HEK293 (cell line): Measurements from ENCODE around the gene CFAP410.

Source experiments
- CTCF ChIA-PET: fragments of 350-600 bp; formaldehyde crosslinking; extraction: SDS; loops from one replicate; lab custom pipeline; 2021; ENCODE audit warnings: antibody characterized with exemption; lab: Yijun Ruan, JAX
- POLR2A ChIA-PET: fragments of 300-600 bp; formaldehyde crosslinking; extraction: SDS; loops from one replicate; lab custom pipeline; 2020; ENCODE audit warnings: antibody characterized with exemption, inconsistent platforms; lab: Yijun Ruan, JAX
- H3K27ac ChIP-seq: fragments of 200-500 bp; sonication (Bioruptor generic); 2 replicates; pipeline ENCODE4 v1.5.1; 2014; ENCODE audit warnings: low read depth, low read length, control low read depth, inconsistent platforms; ENCODE audit errors: extremely low read depth
- H3K36me3 ChIP-seq, 2 experiments: fragments of 200-500 bp in 1 of 2; sonication (Bioruptor generic) in 1 of 2; 1 replicate in 1 of 2; 2 replicates in 1 of 2; pipeline ENCODE4 v1.5.1; 2014 to 2017; ENCODE audit warnings: inconsistent platforms in 2 of 2, low read length in 2 of 2; ENCODE audit not compliant: control insufficient read depth in 2 of 2, insufficient read depth in 1 of 2
- H3K4me1 ChIP-seq: fragments of 200-500 bp; sonication (Bioruptor generic); 2 replicates; pipeline ENCODE4 v1.5.1; 2014; ENCODE audit warnings: mild to moderate bottlenecking, low read length, inconsistent platforms; ENCODE audit not compliant: control insufficient read depth, insufficient read depth
- H3K4me3 ChIP-seq: 2 replicates; pipeline ENCODE4 v1.5.1; 2011; ENCODE audit warnings: low read depth, mild to moderate bottlenecking, control low read depth, low read length, moderate library complexity
- H3K9me3 ChIP-seq: fragments of 200-500 bp; sonication (Bioruptor generic); 2 replicates; pipeline ENCODE4 v1.5.1; 2014; ENCODE audit warnings: low read depth, low read length, inconsistent platforms; ENCODE audit not compliant: control insufficient read depth, insufficient read depth
- GLI4 ChIP-seq: fragments of 450-650 bp; formaldehyde crosslinking; IDR thresholded peaks from 2 replicates; pipeline ENCODE4 v1.5.1; 2016; ENCODE audit warnings: missing biosample characterization, missing genetic modification characterization
- HOXA7 ChIP-seq: sonication (generic); formaldehyde crosslinking; IDR thresholded peaks from 2 replicates; pipeline ENCODE4 v1.8.1; 2022; ENCODE audit warnings: missing genetic modification reagents, borderline replicate concordance
- KLF1 ChIP-seq: fragments of 450-650 bp; formaldehyde crosslinking; IDR thresholded peaks from 2 replicates; pipeline ENCODE4 v1.5.1; 2016; ENCODE audit warnings: missing biosample characterization, missing genetic modification characterization
- KLF16 ChIP-seq: fragments of 450-650 bp; formaldehyde crosslinking; IDR thresholded peaks from 2 replicates; pipeline ENCODE4 v1.5.1; 2017; ENCODE audit warnings: missing biosample characterization, missing genetic modification characterization
- OVOL3 ChIP-seq: fragments of 450-650 bp; formaldehyde crosslinking; IDR thresholded peaks from 2 replicates; pipeline ENCODE4 v1.5.1; 2016; ENCODE audit warnings: missing biosample characterization, missing genetic modification characterization
- PATZ1 ChIP-seq: fragments of 450-650 bp; formaldehyde crosslinking; IDR thresholded peaks from 2 replicates; pipeline ENCODE4 v1.5.1; 2016; ENCODE audit warnings: missing biosample characterization, missing genetic modification characterization
- PBX3 ChIP-seq: sonication (generic); formaldehyde crosslinking; IDR thresholded peaks from 2 replicates; pipeline ENCODE4 v1.8.1; 2022; ENCODE audit warnings: mild to moderate bottlenecking, moderate library complexity, missing genetic modification reagents
- PRDM6 ChIP-seq: fragments of 450-650 bp; formaldehyde crosslinking; IDR thresholded peaks from 2 replicates; pipeline ENCODE4 v1.5.1; 2017; ENCODE audit warnings: missing biosample characterization, missing genetic modification characterization
- REST ChIP-seq: fragments of 450-650 bp; formaldehyde crosslinking; IDR thresholded peaks from 2 replicates; pipeline ENCODE4 v1.5.1; 2016; ENCODE audit warnings: missing biosample characterization, missing genetic modification characterization
- ZBTB7A ChIP-seq: fragments of 450-650 bp; formaldehyde crosslinking; IDR thresholded peaks from 2 replicates; pipeline ENCODE4 v1.5.1; 2016; ENCODE audit warnings: low read depth, missing biosample characterization, missing genetic modification characterization
- ZFHX2 ChIP-seq: fragments of 450-650 bp; formaldehyde crosslinking; conservative IDR thresholded peaks from 2 replicates; pipeline ENCODE4 v1.5.1; 2016; ENCODE audit warnings: missing biosample characterization, missing genetic modification characterization
- ZIC2 ChIP-seq: fragments of 450-650 bp; formaldehyde crosslinking; IDR thresholded peaks from 2 replicates; pipeline ENCODE4 v1.5.1; 2016; ENCODE audit warnings: missing biosample characterization, missing genetic modification characterization
- ZNF140 ChIP-seq: fragments of 450-650 bp; formaldehyde crosslinking; IDR thresholded peaks from 2 replicates; pipeline ENCODE4 v1.5.1; 2016; ENCODE audit warnings: missing biosample characterization, missing genetic modification characterization
- ZNF146 ChIP-seq: fragments of 450-650 bp; formaldehyde crosslinking; IDR thresholded peaks from 2 replicates; pipeline ENCODE4 v1.5.1; 2016; ENCODE audit warnings: missing biosample characterization, missing genetic modification characterization
- ZNF16 ChIP-seq: fragments of 450-650 bp; formaldehyde crosslinking; IDR thresholded peaks from 2 replicates; pipeline ENCODE4 v1.5.1; 2016; ENCODE audit warnings: low read depth, missing biosample characterization, missing genetic modification characterization
- ZNF2 ChIP-seq: fragments of 450-650 bp; formaldehyde crosslinking; IDR thresholded peaks from 2 replicates; pipeline ENCODE4 v1.5.1; 2016; ENCODE audit warnings: missing biosample characterization, missing genetic modification characterization
- ZNF423 ChIP-seq: fragments of 450-650 bp; formaldehyde crosslinking; IDR thresholded peaks from 2 replicates; pipeline ENCODE4 v1.5.1; 2016; ENCODE audit warnings: missing biosample characterization, missing genetic modification characterization
- ZNF48 ChIP-seq: fragments of 450-650 bp; formaldehyde crosslinking; IDR thresholded peaks from 2 replicates; pipeline ENCODE4 v1.5.1; 2016; ENCODE audit warnings: missing biosample characterization, missing genetic modification characterization
- ZNF555 ChIP-seq: fragments of 450-650 bp; formaldehyde crosslinking; conservative IDR thresholded peaks from 2 replicates; pipeline ENCODE4 v1.5.1; 2017; ENCODE audit warnings: missing biosample characterization, mild to moderate bottlenecking, missing genetic modification characterization, inconsistent platforms
- ZNF776 ChIP-seq: fragments of 450-650 bp; formaldehyde crosslinking; IDR thresholded peaks from 2 replicates; pipeline ENCODE4 v1.5.0; 2017; ENCODE audit warnings: missing biosample characterization, missing genetic modification characterization, borderline replicate concordance

Gene CFAP410

GRCh38 chr21:44378646-44379514 lies 39.7 kb upstream of the CFAP410 start:
- Histone ChIP-seq H3K9me3 (no peaks in the 10 kb centered on the region), H3K4me1 (no peaks in the 10 kb centered on the region), H3K4me3 (no peak overlapping the region), H3K27ac (no peak overlapping the region), H3K36me3 (no peaks in the 10 kb centered on the region)
- TF ChIP-seq ZNF423 (tag by site-specific recombination), result no peak
- no peak for TF ChIP-seq ZNF16
- ChIA-PET POLR2A (no interaction called here), CTCF (no interaction called here)

GRCh38 chr21:44377922-44378645 lies 38.9 kb upstream of the CFAP410 start:
- Histone ChIP-seq H3K4me1 (no peaks in the 10 kb centered on the region), H3K36me3 (no peaks in the 10 kb centered on the region), H3K27ac (no peak overlapping the region), H3K4me3 (no peak overlapping the region), H3K9me3 (no peaks in the 10 kb centered on the region)
- ChIA-PET POLR2A (no interaction called here), CTCF (interaction anchor here (1.0 kb wide), 1 partner anchor 282 kb away, joined by 4 read pairs; no protein-coding TSS in a partner anchor)
- TF ChIP-seq ZFHX2 (tag by site-specific recombination), result peak; percentile 64
- no peak for TF ChIP-seq KLF16
- TF ChIP-seq, all 188 proteins: peak for 1

GRCh38 chr21:44377201-44377921 lies 38.2 kb upstream of the CFAP410 start:
- Histone ChIP-seq H3K9me3 (no peaks in the 10 kb centered on the region), H3K27ac (no peak overlapping the region), H3K36me3 (no peaks in the 10 kb centered on the region), H3K4me1 (no peaks in the 10 kb centered on the region), H3K4me3 (no peak overlapping the region)
- ChIA-PET POLR2A (no interaction called here), CTCF (interaction anchor here (0.5 to 1.0 kb wide), 4 partner anchors 17 to 282 kb away, joined by 3 to 4 read pairs (median 3); no protein-coding TSS in a partner anchor)
- TF ChIP-seq ZIC2 (tag by site-specific recombination), result peak; percentile 97
- no peak for TF ChIP-seq PRDM6
- TF ChIP-seq KLF1 (tag by site-specific recombination), result peak; percentile 68
- TF ChIP-seq ZFHX2 (tag by site-specific recombination), result peak; percentile 78
- no peak for TF ChIP-seq ZNF555 (tag by site-specific recombination)
- no peak for TF ChIP-seq ZNF140
- TF ChIP-seq GLI4 (tag by site-specific recombination), result no peak
- peak; percentile 31; the same call in 1 of the 2 replicates for TF ChIP-seq PATZ1 (tag by site-specific recombination)
- no peak for TF ChIP-seq HOXA7 (CRISPR knock-in tag)
- TF ChIP-seq ZNF48 (tag by site-specific recombination), result no peak
- TF ChIP-seq ZBTB7A (tag by site-specific recombination), result no peak
- no peak for TF ChIP-seq ZNF2
- no peak for TF ChIP-seq REST (tag by site-specific recombination)
- no peak for TF ChIP-seq PBX3 (CRISPR knock-in tag)
- no peak for TF ChIP-seq ZNF776 (tag by site-specific recombination)
- TF ChIP-seq OVOL3 (tag by site-specific recombination), result no peak
- no peak for TF ChIP-seq ZNF146
